ENCODE data around the gene DMXL1. TPM values are rescaled to one million over a fixed set of nuclear protein-coding genes. Genes with fewer than 3 reads are reported as not detected.

DMXL1 gene
- total and polyA plus RNA-seq, 4 experiments from 2014 or later: 10.3 to 37.9 (median 23.5) TPM

DNA sequence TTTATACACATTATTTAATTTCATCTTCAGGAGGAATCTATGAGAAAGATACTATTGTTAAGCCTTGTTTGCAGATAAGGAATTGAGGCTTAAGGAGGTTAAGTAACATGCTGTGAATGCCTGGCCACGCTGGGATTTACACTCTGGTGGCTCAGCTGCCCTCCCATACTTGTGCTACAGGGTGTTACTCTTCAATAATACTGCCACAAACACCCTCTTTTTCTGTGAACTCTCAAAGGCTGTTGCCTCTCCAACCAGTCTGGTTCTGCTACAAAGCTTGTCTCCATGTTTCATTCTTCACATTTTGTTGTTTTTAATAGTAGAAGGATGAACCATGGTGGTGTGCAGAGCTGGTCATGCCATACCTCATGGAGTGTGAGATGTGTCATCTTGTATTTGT, 208.2 kb downstream of the DMXL1 start:
- no peak for DNase-seq
- H3K4me1 ChIP-seq (ENCODE audit: insufficient read depth, low read length): peaks cover 99% of the 10 kb centered on the region
- intact Hi-C loops (cut with micrococcal nuclease): no loop called here
- no peak overlapping the region for H3K4me3 ChIP-seq (ENCODE audit: low read length in 2 of 2)
- H3K36me3 ChIP-seq (ENCODE audit: insufficient read depth, low read length): peaks cover 5% of the 10 kb centered on the region
- Mint-ChIP-seq H3K27me3 (peaks cover 0 to 2% of the 10 kb centered on the region in 2 donors), H3K4me1 (peaks cover 85 to 100% (median 94%) of the 10 kb centered on the region in 4 donors), H3K27ac (peak overlapping the region; percentile 79 to 100 (median 94)), H3K36me3 (peaks cover 33 to 72% of the 10 kb centered on the region in 2 donors), H3K4me3 (peak overlapping the region in 7 of 8 donors; percentile 72 to 95 (median 83)), H3K9me3 (peaks cover 0 to 6% (median 1%) of the 10 kb centered on the region in 8 donors)
- H3K27ac ChIP-seq (ENCODE audit: low read depth, low read length): peak overlapping the region; percentile 48
- H3K9me3 ChIP-seq (ENCODE audit: control insufficient read depth in 1 of 2, low read length in 2 of 2): no peaks in the 10 kb centered on the region
- ChIA-PET POLR2A (ENCODE audit: partially characterized antibody) (interaction anchor here (1.4 to 16.4 kb wide), 10 partner anchors 8 to 133 kb away, joined by 3 to 357 read pairs (median 20); no protein-coding TSS in a partner anchor), CTCF (ENCODE audit: partially characterized antibody) (interaction anchor here (0.6 to 2.5 kb wide), 5 partner anchors 21 to 291 kb away, joined by 4 to 9 read pairs (median 4); partner anchors contain the start of gene DTWD2)
- H3K27me3 ChIP-seq (ENCODE audit: insufficient read depth, low read length): no peaks in the 10 kb centered on the region

DNA sequence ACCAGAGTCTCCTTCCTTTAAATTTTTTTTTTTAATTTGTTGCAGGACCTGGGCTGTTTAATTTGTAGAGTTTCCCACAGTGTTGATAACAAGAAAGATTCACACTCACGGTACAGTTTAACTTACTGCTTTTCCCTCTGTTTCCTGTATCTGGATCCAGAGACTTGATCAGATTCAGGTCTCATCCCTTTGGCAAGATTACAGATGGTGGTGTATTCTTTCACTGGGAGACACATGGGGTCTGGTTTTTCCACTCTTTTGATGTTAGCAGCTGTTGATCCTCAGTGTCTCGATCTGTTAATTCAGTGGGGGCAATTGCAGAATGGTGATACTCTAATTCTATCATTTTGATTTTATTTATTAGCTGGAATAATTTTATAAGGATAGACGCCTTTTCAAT, 209.5 kb downstream of the DMXL1 start:
- H3K9me3 Mint-ChIP-seq: peaks cover 0 to 6% (median 1%) of the 10 kb centered on the region in 8 donors
- H3K36me3 Mint-ChIP-seq: peaks cover 33 to 67% of the 10 kb centered on the region in 2 donors
- DNase-seq: no peak
- H3K4me3 Mint-ChIP-seq: peak overlapping the region in 7 of 8 donors; percentile 30 to 92 (median 74)
- H3K36me3 ChIP-seq (ENCODE audit: insufficient read depth, low read length): peaks cover 5% of the 10 kb centered on the region
- no peaks in the 10 kb centered on the region for H3K9me3 ChIP-seq (ENCODE audit: control insufficient read depth in 1 of 2, low read length in 2 of 2)
- peak overlapping the region; percentile 1 to 99 (median 58) for H3K27ac Mint-ChIP-seq
- H3K27me3 Mint-ChIP-seq: peaks cover 0 to 2% of the 10 kb centered on the region in 2 donors
- no peaks in the 10 kb centered on the region for H3K27me3 ChIP-seq (ENCODE audit: insufficient read depth, low read length)
- ChIA-PET CTCF (ENCODE audit: partially characterized antibody) (interaction anchor here (1.2 to 3.5 kb wide), 6 partner anchors 10 to 291 kb away, joined by 4 to 10 read pairs (median 4); partner anchors contain the start of gene DTWD2), POLR2A (ENCODE audit: partially characterized antibody) (interaction anchor here (0.9 to 16.4 kb wide), 7 partner anchors 9 to 54 kb away, joined by 3 to 357 read pairs (median 6); no protein-coding TSS in a partner anchor)
- H3K4me3 ChIP-seq (ENCODE audit: low read length in 2 of 2): no peak overlapping the region
- H3K27ac ChIP-seq (ENCODE audit: low read depth, low read length): peak overlapping the region; percentile 25
- intact Hi-C loops (cut with micrococcal nuclease): no loop called here
- H3K4me1 Mint-ChIP-seq: peaks cover 83 to 100% (median 93%) of the 10 kb centered on the region in 4 donors
- peaks cover 99% of the 10 kb centered on the region for H3K4me1 ChIP-seq (ENCODE audit: insufficient read depth, low read length)

DNA sequence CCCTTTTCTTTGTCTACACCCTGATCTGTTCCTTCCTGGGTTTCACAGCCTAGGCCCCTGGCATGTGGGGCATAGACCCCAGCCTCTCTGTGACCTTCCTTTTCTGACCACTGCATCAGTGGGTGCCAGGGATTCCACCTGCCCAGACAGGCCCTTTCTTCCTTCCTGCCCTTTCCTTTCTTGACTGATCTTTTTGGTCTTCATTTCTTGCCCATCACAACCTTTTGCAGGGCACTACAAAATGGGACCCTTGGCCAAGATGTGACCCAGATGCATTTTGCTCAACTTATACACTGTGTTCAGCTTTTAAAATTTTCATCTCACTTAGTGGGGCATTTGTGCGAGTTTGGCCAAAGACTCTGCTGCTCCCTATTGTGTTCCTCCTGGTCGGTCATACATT, 211.7 kb downstream of the DMXL1 start:
- ChIA-PET POLR2A (ENCODE audit: partially characterized antibody) (interaction anchor here (1.1 to 3.9 kb wide), 4 partner anchors 10 to 31 kb away, joined by 3 to 44 read pairs (median 6); no protein-coding TSS in a partner anchor), CTCF (ENCODE audit: partially characterized antibody) (interaction anchor here (0.7 to 3.5 kb wide), 4 partner anchors 8 to 33 kb away, joined by 3 to 8 read pairs (median 6); no protein-coding TSS in a partner anchor)
- Mint-ChIP-seq H3K27ac (peak overlapping the region; percentile 84 to 99 (median 91)), H3K36me3 (peaks cover 30 to 66% of the 10 kb centered on the region in 2 donors), H3K9me3 (peaks cover 0 to 6% (median 1%) of the 10 kb centered on the region in 8 donors), H3K4me1 (peaks cover 85 to 100% (median 93%) of the 10 kb centered on the region in 4 donors), H3K4me3 (peak overlapping the region; percentile 50 to 89 (median 69)), H3K27me3 (peaks cover 0 to 2% of the 10 kb centered on the region in 2 donors)
- peak overlapping the region; percentile 5 for H3K27ac ChIP-seq (ENCODE audit: low read depth, low read length)
- H3K4me3 ChIP-seq (ENCODE audit: low read length in 2 of 2): no peak overlapping the region
- DNase-seq: no peak
- H3K4me1 ChIP-seq (ENCODE audit: insufficient read depth, low read length): peaks cover 99% of the 10 kb centered on the region
- intact Hi-C loops (cut with micrococcal nuclease): loop anchor here (1.0 kb wide), 1 partner anchor 10 kb away; no protein-coding TSS in a partner anchor
- no peaks in the 10 kb centered on the region for H3K9me3 ChIP-seq (ENCODE audit: control insufficient read depth in 1 of 2, low read length in 2 of 2)
- no peaks in the 10 kb centered on the region for H3K27me3 ChIP-seq (ENCODE audit: insufficient read depth, low read length)
- peaks cover 5% of the 10 kb centered on the region for H3K36me3 ChIP-seq (ENCODE audit: insufficient read depth, low read length)

DNA sequence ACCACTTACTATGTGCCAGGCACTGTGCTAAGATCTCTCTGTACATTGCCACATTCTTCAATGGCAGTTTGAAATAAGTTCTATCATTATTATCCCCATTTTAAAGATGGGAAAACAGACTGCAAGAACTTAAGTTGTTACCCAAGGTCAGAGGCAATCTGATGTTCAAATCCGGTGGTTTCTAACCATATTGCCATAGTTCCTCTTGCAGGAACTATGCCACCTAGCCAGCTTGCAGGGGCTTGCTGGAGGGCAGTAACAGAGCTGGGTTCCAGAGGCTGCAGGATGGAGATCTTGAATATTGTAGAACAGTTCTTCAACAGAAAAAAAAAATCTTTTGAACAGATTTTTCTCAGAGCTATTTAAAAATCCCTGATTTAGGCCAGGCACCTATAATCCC, 213.1 kb downstream of the DMXL1 start:
- Histone ChIP-seq H3K36me3 (ENCODE audit: insufficient read depth, low read length) (peaks cover 5% of the 10 kb centered on the region), H3K27ac (ENCODE audit: low read depth, low read length) (peak overlapping the region; percentile 44), H3K27me3 (ENCODE audit: insufficient read depth, low read length) (no peaks in the 10 kb centered on the region), H3K9me3 (ENCODE audit: control insufficient read depth in 1 of 2, low read length in 2 of 2) (no peaks in the 10 kb centered on the region), H3K4me3 (ENCODE audit: low read length in 2 of 2) (no peak overlapping the region), H3K4me1 (ENCODE audit: insufficient read depth, low read length) (peaks cover 100% of the 10 kb centered on the region)
- intact Hi-C loops (cut with micrococcal nuclease): no loop called here
- peak overlapping the region; percentile 86 to 99 (median 93) for H3K27ac Mint-ChIP-seq
- peak overlapping the region; percentile 23 to 89 (median 73) for H3K4me3 Mint-ChIP-seq
- CTCF ChIA-PET (ENCODE audit: partially characterized antibody): interaction anchor here (0.8 to 2.4 kb wide), 8 partner anchors 9 to 127 kb away, joined by 3 to 8 read pairs (median 4); no protein-coding TSS in a partner anchor
- POLR2A ChIA-PET (ENCODE audit: partially characterized antibody): interaction anchor here (0.8 to 3.9 kb wide), 8 partner anchors 12 to 213 kb away, joined by 3 to 44 read pairs (median 4); partner anchors contain the start of gene DMXL1
- no peaks in the 10 kb centered on the region for H3K9me3 Mint-ChIP-seq
- no peaks in the 10 kb centered on the region for H3K27me3 Mint-ChIP-seq
- H3K36me3 Mint-ChIP-seq: peaks cover 30 to 54% of the 10 kb centered on the region in 2 donors
- peaks cover 84 to 100% (median 92%) of the 10 kb centered on the region in 4 donors for H3K4me1 Mint-ChIP-seq
- DNase-seq: no peak

GRCh38 chr5:119285070-119285916, 214.4 kb downstream of the DMXL1 start:
- Histone ChIP-seq H3K4me3 (ENCODE audit: low read length in 2 of 2) (no peak overlapping the region), H3K27me3 (ENCODE audit: insufficient read depth, low read length) (no peaks in the 10 kb centered on the region), H3K4me1 (ENCODE audit: insufficient read depth, low read length) (peaks cover 100% of the 10 kb centered on the region), H3K9me3 (ENCODE audit: control insufficient read depth in 1 of 2, low read length in 2 of 2) (no peaks in the 10 kb centered on the region), H3K27ac (ENCODE audit: low read depth, low read length) (peak overlapping the region; percentile 88), H3K36me3 (ENCODE audit: insufficient read depth, low read length) (peaks cover 5% of the 10 kb centered on the region)
- Mint-ChIP-seq H3K4me3 (peak overlapping the region; percentile 0 to 92 (median 88)), H3K9me3 (no peaks in the 10 kb centered on the region), H3K27me3 (no peaks in the 10 kb centered on the region), H3K36me3 (peaks cover 31 to 51% of the 10 kb centered on the region in 2 donors), H3K4me1 (peaks cover 85 to 100% (median 93%) of the 10 kb centered on the region in 4 donors), H3K27ac (peak overlapping the region; percentile 96 to 99 (median 98))
- ChIA-PET CTCF (ENCODE audit: partially characterized antibody) (interaction anchor here (0.9 to 2.4 kb wide), 3 partner anchors 12 to 76 kb away, joined by 3 to 8 read pairs (median 6); no protein-coding TSS in a partner anchor), POLR2A (ENCODE audit: partially characterized antibody) (interaction anchor here (0.6 to 3.9 kb wide), 6 partner anchors 13 to 107 kb away, joined by 3 to 44 read pairs (median 4); no protein-coding TSS in a partner anchor)
- no peak for DNase-seq
- intact Hi-C loops (cut with micrococcal nuclease): no loop called here

DNA sequence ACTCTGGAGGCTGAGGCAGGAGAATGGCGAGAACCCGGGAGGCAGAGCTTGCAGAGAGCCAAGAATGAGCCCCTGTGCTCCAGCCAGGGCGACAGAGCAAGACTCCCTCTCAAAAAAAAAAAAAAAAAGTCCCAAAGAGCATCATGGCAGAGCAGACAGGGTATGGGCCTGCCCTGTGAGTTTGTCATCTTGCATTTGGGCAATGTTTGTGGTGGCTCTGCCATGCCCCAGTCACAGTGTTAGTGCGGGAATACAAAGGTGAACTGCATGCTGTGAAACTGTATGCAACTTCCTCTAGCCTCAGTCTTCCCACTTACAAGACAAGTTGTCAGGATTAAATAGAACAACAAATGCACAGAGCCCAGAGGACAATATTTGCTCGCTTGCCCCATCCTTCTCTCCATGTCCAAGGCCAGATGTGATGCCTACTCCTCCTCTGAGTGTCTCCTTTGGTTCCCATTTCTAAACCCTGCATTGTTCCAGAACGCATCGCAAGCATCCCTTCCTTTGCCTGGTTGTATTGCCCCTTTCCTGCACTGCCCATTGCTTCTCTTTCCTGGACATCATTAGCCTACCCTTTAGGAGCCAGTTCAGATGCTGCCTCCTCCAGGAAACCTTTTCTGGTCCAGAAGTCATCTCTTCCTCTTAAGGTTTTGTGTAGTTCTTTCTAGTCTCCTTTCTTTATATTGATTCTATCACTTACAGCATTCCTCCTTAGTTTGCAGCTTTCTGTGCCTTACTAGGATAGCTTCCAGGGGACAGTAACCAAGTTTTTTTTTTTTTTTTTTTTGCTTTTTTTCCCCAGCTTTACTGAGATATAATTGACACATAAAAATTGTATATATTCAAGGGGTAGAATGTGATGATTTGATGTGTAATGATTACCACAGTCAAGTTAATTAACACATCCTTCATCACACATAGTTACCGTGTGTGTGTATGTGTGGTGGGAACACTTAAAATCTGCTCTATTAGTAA, 215.9 kb downstream of the DMXL1 start:
- peaks cover 87 to 100% (median 94%) of the 10 kb centered on the region in 4 donors for H3K4me1 Mint-ChIP-seq
- Histone ChIP-seq H3K9me3 (ENCODE audit: control insufficient read depth in 1 of 2, low read length in 2 of 2) (no peaks in the 10 kb centered on the region), H3K27me3 (ENCODE audit: insufficient read depth, low read length) (no peaks in the 10 kb centered on the region), H3K4me3 (ENCODE audit: low read length in 2 of 2) (peak overlapping the region in 1 of 2 donors; percentile 38), H3K4me1 (ENCODE audit: insufficient read depth, low read length) (peaks cover 100% of the 10 kb centered on the region), H3K27ac (ENCODE audit: low read depth, low read length) (peak overlapping the region; percentile 88), H3K36me3 (ENCODE audit: insufficient read depth, low read length) (peaks cover 5% of the 10 kb centered on the region)
- peaks cover 28 to 41% of the 10 kb centered on the region in 2 donors for H3K36me3 Mint-ChIP-seq
- CTCF ChIA-PET (ENCODE audit: partially characterized antibody): interaction anchor here (0.9 to 4.8 kb wide), 4 partner anchors 19 to 125 kb away, joined by 3 to 34 read pairs (median 4); no protein-coding TSS in a partner anchor
- H3K4me3 Mint-ChIP-seq: peak overlapping the region; percentile 79 to 92 (median 88)
- POLR2A ChIA-PET (ENCODE audit: partially characterized antibody): interaction anchor here (0.6 to 5.6 kb wide), 14 partner anchors 8 to 299 kb away, joined by 3 to 79 read pairs (median 4); no protein-coding TSS in a partner anchor
- H3K9me3 Mint-ChIP-seq: no peaks in the 10 kb centered on the region
- intact Hi-C loops (cut with micrococcal nuclease): loop anchor here (1.0 kb wide), 2 partner anchors 8 to 18 kb away; no protein-coding TSS in a partner anchor
- peak overlapping the region; percentile 96 to 99 (median 98) for H3K27ac Mint-ChIP-seq
- no peaks in the 10 kb centered on the region for H3K27me3 Mint-ChIP-seq
- DNase-seq: peak in 1 of 5 donors; percentile 63
